Breast epithelium (tissue), 3 donors: ENCODE data around the gene SASH3.

Source experiments
- CTCF ChIP-seq, 3 donors: fragments of 450-650 bp; IDR thresholded peaks; one replicate each; pipeline ENCODE4 v1.5.1; 2016 to 2017; ENCODE audit warnings: antibody characterized with exemption in 3 of 3, mild to moderate bottlenecking in 3 of 3, moderate library complexity in 3 of 3
- POLR2A ChIP-seq: fragments of 450-650 bp; IDR thresholded peaks from one replicate; pipeline ENCODE4 v1.6.1; 2016; ENCODE audit warnings: antibody characterized with exemption, mild to moderate bottlenecking, moderate library complexity

- TF ChIP-seq CTCF (IDR thresholded peaks at IDR 0.05) (no peak), POLR2A (no peak)
These were observed 15.8 kb downstream of the SASH3 start for GRCh38 chrX:129795584-129795983.
